AG08395 (cell line): ENCODE results near the gene DUS2.

Experiments used
- DNase-seq: peaks from one replicate; pipeline ENCODE4 v3.0.0; 2012; ENCODE audit warnings: mixed read lengths, low spot score

DUS2 gene

DNA sequence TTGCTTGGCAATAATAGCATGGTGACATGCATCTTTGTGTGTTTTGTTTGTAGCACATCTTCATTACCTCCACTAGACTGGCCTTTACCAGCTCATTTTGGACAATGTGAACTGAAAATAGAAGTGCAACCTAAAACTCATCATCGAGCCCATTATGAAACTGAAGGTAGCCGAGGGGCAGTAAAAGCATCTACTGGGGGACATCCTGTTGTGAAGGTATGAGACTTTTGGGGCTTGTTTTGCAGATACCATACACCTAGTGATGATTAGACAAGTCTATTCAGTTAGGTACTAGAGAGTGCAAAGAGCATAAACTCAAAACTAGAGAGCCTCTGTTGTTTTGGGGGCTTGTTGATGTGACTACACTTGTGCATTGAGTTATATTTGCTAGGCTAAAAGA, 103.3 kb downstream of the DUS2 start:
- no peak for DNase-seq

DNA sequence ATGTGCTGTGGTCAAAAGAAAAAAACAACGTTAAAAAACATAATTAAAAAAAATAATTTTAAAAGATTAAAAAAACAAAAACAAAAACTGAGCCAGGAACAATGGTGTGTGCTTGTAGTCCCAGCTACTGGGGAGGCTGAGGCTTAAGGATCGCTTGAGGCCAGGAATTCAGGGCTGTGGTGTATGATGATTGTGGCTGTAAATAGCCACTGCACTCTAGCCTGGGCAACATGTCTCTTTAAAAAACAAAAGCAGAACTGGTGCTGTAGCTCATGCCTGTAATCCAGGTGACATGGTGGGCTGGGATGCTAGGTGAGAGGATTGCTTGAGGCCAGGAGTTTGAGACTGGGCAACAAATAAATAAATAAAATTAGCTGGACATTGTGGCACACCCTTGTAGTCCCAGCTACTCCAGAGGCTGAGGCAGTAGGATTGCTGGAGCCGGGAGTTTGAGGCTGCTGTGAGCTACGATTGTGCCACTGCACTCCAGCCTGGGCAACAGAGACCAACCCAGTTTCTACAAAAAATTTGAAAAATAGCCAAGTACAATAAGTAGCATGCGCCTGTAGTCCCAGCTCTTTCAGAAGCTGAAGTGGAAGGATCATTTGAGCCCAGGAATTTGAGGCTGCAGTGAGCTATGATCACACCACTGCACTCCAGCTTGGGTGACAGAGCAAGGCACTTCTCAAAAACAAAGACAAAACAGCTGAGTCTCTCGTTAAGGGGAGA, 105.7 kb downstream of the DUS2 start:
- DNase-seq: no peak
